ENCODE data around the gene EPHA2.
A peak's percentile ranks its signal among the peaks of the same experiment; 100 is the strongest.

EPHA2 gene

GRCh38 chr1:16134906-16135305 is 21.0 kb downstream of the EPHA2 start:
- DNase-seq (ENCODE audit: low read depth in 2 of 2) = no peak

- DNase-seq (ENCODE audit: low read depth in 2 of 2) = no peak
Measured at GRCh38 chr1:16134066-16134801, 21.6 kb downstream of the EPHA2 start.

- no peak for DNase-seq (ENCODE audit: low read depth in 2 of 2)
Measured at GRCh38 chr1:16133007-16133961, 22.6 kb downstream of the EPHA2 start.

GRCh38 chr1:16132325-16132785 is 23.5 kb downstream of the EPHA2 start:
- no peak for DNase-seq (ENCODE audit: low read depth in 2 of 2)

- no peak for DNase-seq (ENCODE audit: low read depth in 2 of 2)
Measured at GRCh38 chr1:16131636-16132324, 24.1 kb downstream of the EPHA2 start.

GRCh38 chr1:16130827-16131226 is 25.0 kb downstream of the EPHA2 start:
- no peak for DNase-seq (ENCODE audit: low read depth in 2 of 2)

GRCh38 chr1:16129921-16130543 is 25.8 kb downstream of the EPHA2 start:
- DNase-seq (ENCODE audit: low read depth in 2 of 2) = no peak

GRCh38 chr1:16129316-16129715 is 26.6 kb downstream of the EPHA2 start:
- no peak for DNase-seq (ENCODE audit: low read depth in 2 of 2)

GRCh38 chr1:16128338-16128741 is 27.5 kb downstream of the EPHA2 start:
- DNase-seq (ENCODE audit: low read depth in 2 of 2) = no peak

- no peak for DNase-seq (ENCODE audit: low read depth in 2 of 2)
Measured at GRCh38 chr1:16127676-16128337, 28.1 kb downstream of the EPHA2 start.

- DNase-seq (ENCODE audit: low read depth in 2 of 2) = no peak
Measured at GRCh38 chr1:16126743-16127515, 28.9 kb downstream of the EPHA2 start.

- no peak for DNase-seq (ENCODE audit: low read depth in 2 of 2)
Measured at GRCh38 chr1:16126160-16126559, 29.7 kb downstream of the EPHA2 start.

- DNase-seq (ENCODE audit: low read depth in 2 of 2) = no peak
Measured at GRCh38 chr1:16125483-16125882, 30.4 kb downstream of the EPHA2 start.

GRCh38 chr1:16125088-16125470 is 30.8 kb downstream of the EPHA2 start:
- no peak for DNase-seq (ENCODE audit: low read depth in 2 of 2)

GRCh38 chr1:16124377-16125087 is 31.3 kb downstream of the EPHA2 start:
- no peak for DNase-seq (ENCODE audit: low read depth in 2 of 2)

- peak; percentile 12 to 35 for DNase-seq (ENCODE audit: low read depth in 2 of 2)
Measured at GRCh38 chr1:16122916-16123315, 33.0 kb downstream of the EPHA2 start.

GRCh38 chr1:16122350-16122881 is 33.5 kb downstream of the EPHA2 start:
- DNase-seq (ENCODE audit: low read depth in 2 of 2) = no peak

- DNase-seq (ENCODE audit: low read depth in 2 of 2) = no peak
Measured at GRCh38 chr1:16120940-16121410, 34.9 kb downstream of the EPHA2 start.

- DNase-seq (ENCODE audit: low read depth in 2 of 2) = no peak
Measured at GRCh38 chr1:16120407-16120806, 35.5 kb downstream of the EPHA2 start.

Data from stimulated activated CD8-positive, alpha-beta memory T cell treated with anti-CD3 and anti-CD28 coated beads, Interleukin-2, amount 100 ng/mL, for 1 hour (primary cell).